HUES48 (cell line): ENCODE measurements around the gene RAMP1.
"Not testable (repeated sequence)": the region's sequence is repeated elsewhere in the genome, so short reads cannot be mapped to it uniquely, and the experiment has no call there.

Experiments
- H3K27ac ChIP-seq: one replicate; pipeline ENCODE4 v1.7.0; 2013; ENCODE audit warnings: low read depth, low read length, inconsistent platforms
- H3K27me3 ChIP-seq: 2 replicates; pipeline ENCODE4 v1.6.1; 2013; ENCODE audit warnings: mild to moderate bottlenecking, low read length; ENCODE audit not compliant: control insufficient read depth, insufficient read depth
- H3K36me3 ChIP-seq: 2 replicates; pipeline ENCODE4 v1.6.1; 2013; ENCODE audit warnings: low read length; ENCODE audit not compliant: control insufficient read depth, insufficient read depth
- H3K4me1 ChIP-seq: 2 replicates; pipeline ENCODE4 v1.6.1; 2013; ENCODE audit warnings: mild to moderate bottlenecking, low read length; ENCODE audit not compliant: control insufficient read depth, insufficient read depth
- H3K4me3 ChIP-seq: 2 replicates; pipeline ENCODE4 v1.5.1; 2013; ENCODE audit warnings: mild to moderate bottlenecking, low read depth, low read length
- H3K9ac ChIP-seq: 2 replicates; pipeline ENCODE4 v1.6.1; 2013; ENCODE audit warnings: mild to moderate bottlenecking, low read depth, low read length, moderate library complexity
- H3K9me3 ChIP-seq: 2 replicates; pipeline ENCODE4 v1.6.1; 2013; ENCODE audit warnings: low read length; ENCODE audit not compliant: control insufficient read depth, insufficient read depth

The RAMP1 gene

DNA sequence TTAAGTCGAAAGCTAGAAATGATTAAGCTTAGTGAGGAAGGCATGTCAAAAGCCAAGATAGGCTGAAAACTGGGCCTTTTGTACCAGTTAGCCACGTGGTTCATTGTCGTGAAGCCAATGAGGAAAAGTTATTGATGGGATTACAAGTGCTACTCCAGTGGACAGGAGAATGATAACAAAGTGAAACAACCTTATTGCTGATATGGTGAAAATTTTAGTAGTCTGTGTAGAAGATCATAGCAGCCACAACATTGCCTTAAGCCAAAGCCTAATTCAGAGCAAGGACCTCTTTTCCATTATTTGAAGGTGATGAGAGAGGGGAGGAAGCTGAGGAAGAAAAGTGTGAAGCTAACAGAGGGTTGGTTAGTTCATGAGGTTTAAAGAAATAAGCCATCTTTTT lies 24.1 kb upstream of the RAMP1 start:
- H3K4me3 ChIP-seq, result no peak overlapping the region
- no peaks in the 10 kb centered on the region for H3K36me3 ChIP-seq
- H3K27me3 ChIP-seq, result no peaks in the 10 kb centered on the region
- no peak overlapping the region for H3K27ac ChIP-seq
- H3K9me3 ChIP-seq, result no peaks in the 10 kb centered on the region
- H3K9ac ChIP-seq, result no peak overlapping the region
- no peaks in the 10 kb centered on the region for H3K4me1 ChIP-seq

GRCh38 chr2:237841051-237841450 lies 18.4 kb upstream of the RAMP1 start:
- H3K9ac ChIP-seq, result no peak overlapping the region
- H3K27ac ChIP-seq, result no peak overlapping the region
- H3K36me3 ChIP-seq, result no peaks in the 10 kb centered on the region

GRCh38 chr2:237848940-237849339 lies 10.5 kb upstream of the RAMP1 start:
- not testable (repeated sequence) for H3K4me1 ChIP-seq, H3K27me3 ChIP-seq, H3K4me3 ChIP-seq, H3K9me3 ChIP-seq, H3K9ac ChIP-seq, H3K27ac ChIP-seq, H3K36me3 ChIP-seq

More at GRCh38 chr2:237841051-237841450, 18.4 kb upstream of the RAMP1 start:
- Histone ChIP-seq H3K9me3 (no peaks in the 10 kb centered on the region), H3K4me3 (no peak overlapping the region), H3K27me3 (no peaks in the 10 kb centered on the region), H3K4me1 (no peaks in the 10 kb centered on the region)

DNA sequence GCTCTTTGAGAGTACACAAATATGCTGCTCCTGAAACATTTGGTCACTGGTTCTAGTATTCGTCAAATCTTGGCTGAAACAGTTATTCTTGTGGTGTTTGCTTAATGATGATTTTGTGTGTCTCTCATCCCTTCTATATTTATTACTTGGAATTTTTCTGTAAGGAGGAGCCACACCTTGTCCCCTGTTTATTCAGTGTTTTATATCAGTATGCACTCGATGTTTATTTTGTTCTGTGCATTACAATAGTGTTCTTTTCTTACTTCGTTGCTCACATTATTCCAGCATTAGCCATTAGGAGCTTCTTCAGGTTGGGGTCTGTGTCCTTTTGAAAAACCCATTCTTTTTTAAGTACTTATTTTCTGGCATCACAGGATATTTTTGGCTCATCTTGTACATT lies 5.1 kb upstream of the RAMP1 start:
- H3K27ac ChIP-seq, result no peak overlapping the region
- no peak overlapping the region for H3K9ac ChIP-seq
- H3K36me3 ChIP-seq, result no peaks in the 10 kb centered on the region
- peaks cover 3% of the 10 kb centered on the region; the same call in 1 of the 2 replicates for H3K9me3 ChIP-seq
- H3K27me3 ChIP-seq, result peaks cover 29% of the 10 kb centered on the region
- no peak overlapping the region for H3K4me3 ChIP-seq
- peaks cover 7% of the 10 kb centered on the region; the same call in 1 of the 2 replicates for H3K4me1 ChIP-seq

GRCh38 chr2:237857791-237858190 lies 1.6 kb upstream of the RAMP1 start:
- Histone ChIP-seq H3K36me3 (no peaks in the 10 kb centered on the region), H3K9me3 (no peaks in the 10 kb centered on the region), H3K27ac (no peak overlapping the region), H3K4me1 (peaks cover 12% of the 10 kb centered on the region; the same call in 1 of the 2 replicates), H3K4me3 (no peak overlapping the region), H3K27me3 (peaks cover 48% of the 10 kb centered on the region), H3K9ac (no peak overlapping the region)

DNA sequence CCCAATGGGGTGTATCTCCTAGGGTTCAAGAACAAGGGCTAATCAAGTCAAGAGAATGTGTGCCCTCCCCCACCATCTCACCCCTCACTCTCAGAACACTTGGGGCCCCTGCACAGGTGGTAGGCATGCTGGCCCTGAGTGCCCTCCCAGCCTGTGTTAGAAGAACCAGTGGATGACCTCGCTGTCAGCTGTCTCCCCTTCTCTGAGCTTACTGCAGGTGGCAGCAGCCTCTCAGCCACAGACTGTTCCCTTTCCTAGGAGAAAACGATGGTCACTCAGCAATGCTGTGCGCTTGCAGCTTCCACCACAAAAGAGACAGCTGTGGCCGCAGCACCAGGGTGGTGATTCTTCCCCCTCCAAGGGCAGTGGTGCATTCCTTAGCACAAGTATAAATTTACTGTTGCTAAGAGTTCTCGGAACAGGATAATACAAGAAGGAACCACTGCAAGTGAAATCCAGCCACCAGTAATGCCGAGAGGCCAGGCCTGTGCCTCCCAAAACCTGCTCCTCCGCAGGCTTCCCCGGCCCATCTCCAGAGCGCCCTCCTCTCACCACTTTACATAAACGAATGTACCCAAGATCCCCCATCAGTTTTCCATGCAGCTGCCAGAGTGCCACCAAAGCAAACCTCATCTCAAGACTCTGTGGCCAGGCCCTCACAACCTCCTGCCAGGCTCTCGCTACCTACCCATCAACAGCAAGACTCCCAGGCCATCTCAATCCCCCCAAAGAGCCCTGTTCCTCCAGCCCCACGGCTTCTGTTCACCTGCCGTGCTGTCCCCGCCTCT lies 935 bp upstream of the RAMP1 start:
- H3K4me1 ChIP-seq, result peaks cover 12% of the 10 kb centered on the region; the same call in 1 of the 2 replicates
- no peaks in the 10 kb centered on the region for H3K9me3 ChIP-seq
- no peak overlapping the region for H3K9ac ChIP-seq
- peak overlapping the region; percentile 61 for H3K4me3 ChIP-seq
- H3K27ac ChIP-seq, result no peak overlapping the region
- H3K36me3 ChIP-seq, result no peaks in the 10 kb centered on the region
- peaks cover 48% of the 10 kb centered on the region for H3K27me3 ChIP-seq

GRCh38 chr2:237859082-237859433 lies 365 bp upstream of the RAMP1 start:
- H3K9ac ChIP-seq, result no peak overlapping the region
- no peak overlapping the region for H3K27ac ChIP-seq
- H3K36me3 ChIP-seq, result no peaks in the 10 kb centered on the region
- H3K9me3 ChIP-seq, result no peaks in the 10 kb centered on the region
- peaks cover 48% of the 10 kb centered on the region for H3K27me3 ChIP-seq
- peaks cover 12% of the 10 kb centered on the region; the same call in 1 of the 2 replicates for H3K4me1 ChIP-seq
- H3K4me3 ChIP-seq, result peak overlapping the region; percentile 61

DNA sequence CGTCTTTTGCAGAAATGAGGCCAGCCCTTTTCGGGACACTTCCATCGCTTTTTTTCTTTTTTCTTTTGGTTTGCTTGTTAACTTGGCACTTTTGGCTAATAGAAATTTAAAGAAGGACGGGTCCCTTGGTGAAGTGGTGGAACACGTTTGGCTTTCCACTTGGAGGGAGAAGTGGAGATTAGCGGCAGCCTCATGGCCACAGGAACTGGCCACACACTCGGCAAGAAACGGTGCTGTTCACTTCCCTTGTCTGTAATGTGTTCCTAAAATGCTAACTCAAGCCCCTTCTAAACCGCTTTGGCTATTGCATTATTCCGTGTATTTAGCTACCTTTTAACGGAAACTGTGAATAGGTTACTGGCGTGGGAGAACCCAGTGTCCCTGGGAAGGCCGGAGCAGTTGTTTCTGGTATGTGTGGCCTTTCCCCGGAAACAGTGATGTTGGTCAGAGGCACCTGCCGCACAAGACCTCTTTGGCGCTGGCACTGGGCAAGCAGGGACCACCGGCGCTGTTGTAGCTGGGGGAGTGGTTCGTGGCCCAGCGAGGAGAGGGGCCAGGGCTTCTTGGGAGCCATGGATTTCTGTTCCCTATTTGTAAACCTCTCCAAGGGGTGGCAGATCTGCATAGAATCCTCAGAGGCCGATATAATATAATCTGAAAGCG lies 981 bp downstream of the RAMP1 start:
- peaks cover 48% of the 10 kb centered on the region for H3K27me3 ChIP-seq
- H3K4me3 ChIP-seq, result peak overlapping the region; percentile 61
- no peaks in the 10 kb centered on the region for H3K36me3 ChIP-seq
- H3K9ac ChIP-seq, result no peak overlapping the region
- no peaks in the 10 kb centered on the region for H3K9me3 ChIP-seq
- peaks cover 12% of the 10 kb centered on the region; the same call in 1 of the 2 replicates for H3K4me1 ChIP-seq
- no peak overlapping the region for H3K27ac ChIP-seq

GRCh38 chr2:237861875-237862527 lies 2.6 kb downstream of the RAMP1 start:
- peaks cover 37% of the 10 kb centered on the region for H3K27me3 ChIP-seq
- H3K36me3 ChIP-seq, result no peaks in the 10 kb centered on the region
- no peak overlapping the region for H3K27ac ChIP-seq
- H3K9ac ChIP-seq, result no peak overlapping the region
- no peak overlapping the region for H3K4me3 ChIP-seq
- no peaks in the 10 kb centered on the region for H3K9me3 ChIP-seq
- peaks cover 12% of the 10 kb centered on the region; the same call in 1 of the 2 replicates for H3K4me1 ChIP-seq

DNA sequence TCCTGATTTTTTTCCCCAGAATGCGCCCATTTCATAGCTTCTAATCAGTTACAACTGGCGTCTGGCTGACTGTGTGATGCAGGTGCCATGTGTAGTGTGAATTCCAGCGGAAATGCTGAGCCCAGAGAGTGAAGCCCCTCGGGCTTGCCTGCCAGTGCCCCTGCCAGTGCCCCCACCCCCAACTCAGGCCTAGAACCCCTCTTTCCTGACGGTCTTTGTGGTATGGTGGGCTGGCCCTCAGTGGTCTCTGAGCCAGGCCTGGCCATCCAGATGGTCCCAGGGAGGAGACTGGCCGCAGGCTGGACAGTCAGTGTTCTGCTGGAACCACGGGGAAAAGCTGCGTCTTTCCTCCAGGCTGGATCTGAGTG lies 3.1 kb downstream of the RAMP1 start:
- H3K4me1 ChIP-seq, result peaks cover 12% of the 10 kb centered on the region; the same call in 1 of the 2 replicates
- no peaks in the 10 kb centered on the region for H3K9me3 ChIP-seq
- H3K9ac ChIP-seq, result no peak overlapping the region
- H3K4me3 ChIP-seq, result no peak overlapping the region
- H3K27ac ChIP-seq, result no peak overlapping the region
- peaks cover 32% of the 10 kb centered on the region for H3K27me3 ChIP-seq
- H3K36me3 ChIP-seq, result no peaks in the 10 kb centered on the region

- H3K4me1 ChIP-seq, result peaks cover 12% of the 10 kb centered on the region; the same call in 1 of the 2 replicates
- no peaks in the 10 kb centered on the region for H3K36me3 ChIP-seq
- H3K27ac ChIP-seq, result no peak overlapping the region
- H3K9ac ChIP-seq, result no peak overlapping the region
- H3K27me3 ChIP-seq, result peaks cover 28% of the 10 kb centered on the region
- no peak overlapping the region for H3K4me3 ChIP-seq
- no peaks in the 10 kb centered on the region for H3K9me3 ChIP-seq
Measured at GRCh38 chr2:237863102-237863511, 3.7 kb downstream of the RAMP1 start.
